GOT3 (cell line): ENCODE measurements around the gene ITGA5.

Source experiments
- DNase-seq: peaks from one replicate; lab custom pipeline; 2025; ENCODE audit warnings: mixed read lengths; lab: John Stamatoyannopoulos, UW

ITGA5 gene

GRCh38 chr12:54419088-54419887 is at the start of gene ITGA5:
TSS of gene ITGA5 (minus strand) at chr12:54419266. CDS start at chr12:54419198, 68 bp downstream.
- DNase-seq, result no peak

GRCh38 chr12:54465857-54466523 is 46.9 kb upstream of the ITGA5 start:
- no peak for DNase-seq

GRCh38 chr12:54463484-54463883 is 44.4 kb upstream of the ITGA5 start:
- no peak for DNase-seq

GRCh38 chr12:54463034-54463433 is 44.0 kb upstream of the ITGA5 start:
- no peak for DNase-seq

- DNase-seq, result no peak
Measured at GRCh38 chr12:54460317-54460923, 41.4 kb upstream of the ITGA5 start.

GRCh38 chr12:54459355-54459754 is 40.3 kb upstream of the ITGA5 start:
- DNase-seq, result no peak

GRCh38 chr12:54455760-54456469 is 36.8 kb upstream of the ITGA5 start:
- no peak for DNase-seq

- no peak for DNase-seq
Measured at GRCh38 chr12:54452628-54453027, 33.6 kb upstream of the ITGA5 start.

- DNase-seq, result no peak
Measured at GRCh38 chr12:54448344-54448743, 29.3 kb upstream of the ITGA5 start.

GRCh38 chr12:54447917-54448316 is 28.9 kb upstream of the ITGA5 start:
- DNase-seq, result no peak

- DNase-seq, result no peak
Measured at GRCh38 chr12:54444206-54444605, 25.1 kb upstream of the ITGA5 start.

GRCh38 chr12:54443446-54443845 is 24.4 kb upstream of the ITGA5 start:
- DNase-seq, result no peak

- no peak for DNase-seq
Measured at GRCh38 chr12:54442961-54443360, 23.9 kb upstream of the ITGA5 start.

- DNase-seq, result no peak
Measured at GRCh38 chr12:54442099-54442498, 23.0 kb upstream of the ITGA5 start.

GRCh38 chr12:54439521-54440255 is 20.6 kb upstream of the ITGA5 start:
- no peak for DNase-seq

- DNase-seq, result no peak
Measured at GRCh38 chr12:54439096-54439495, 20.0 kb upstream of the ITGA5 start.

GRCh38 chr12:54438517-54438916 is 19.5 kb upstream of the ITGA5 start:
- no peak for DNase-seq

GRCh38 chr12:54437697-54438096 is 18.6 kb upstream of the ITGA5 start:
- no peak for DNase-seq

- DNase-seq, result no peak
Measured at GRCh38 chr12:54437243-54437642, 18.2 kb upstream of the ITGA5 start.

GRCh38 chr12:54432815-54433164 is 13.7 kb upstream of the ITGA5 start:
- DNase-seq, result no peak

GRCh38 chr12:54431911-54432814 is 13.1 kb upstream of the ITGA5 start:
- DNase-seq, result no peak
